Erythroblast (primary cell): ENCODE data around the gene SRRM1.
"Not testable (repeated sequence)": the region's sequence is repeated elsewhere in the genome, so short reads cannot be mapped to it uniquely, and the experiment has no call there.

Experiments
- DNase-seq, 2 experiments: peaks; one replicate each; lab custom pipeline; 2025; lab: John Stamatoyannopoulos, UW
- GATA1 ChIP-seq: IDR thresholded peaks from 2 replicates; pipeline ENCODE4 v1.6.1; 2011; ENCODE audit warnings: low read depth, mild to moderate bottlenecking, control low read depth, low read length, moderate library complexity
- POLR2A ChIP-seq: IDR thresholded peaks from 2 replicates; pipeline ENCODE4 v1.6.1; 2011; ENCODE audit warnings: mild to moderate bottlenecking, low read length

Gene SRRM1

GRCh38 chr1:24707687-24708086, 64.6 kb downstream of the SRRM1 start:
- DNase-seq, result no peak
- TF ChIP-seq POLR2A (no peak), GATA1 (no peak)

- DNase-seq, result no peak
- TF ChIP-seq POLR2A (no peak), GATA1 (no peak)
Measured at GRCh38 chr1:24708938-24709337, 65.8 kb downstream of the SRRM1 start.

DNA sequence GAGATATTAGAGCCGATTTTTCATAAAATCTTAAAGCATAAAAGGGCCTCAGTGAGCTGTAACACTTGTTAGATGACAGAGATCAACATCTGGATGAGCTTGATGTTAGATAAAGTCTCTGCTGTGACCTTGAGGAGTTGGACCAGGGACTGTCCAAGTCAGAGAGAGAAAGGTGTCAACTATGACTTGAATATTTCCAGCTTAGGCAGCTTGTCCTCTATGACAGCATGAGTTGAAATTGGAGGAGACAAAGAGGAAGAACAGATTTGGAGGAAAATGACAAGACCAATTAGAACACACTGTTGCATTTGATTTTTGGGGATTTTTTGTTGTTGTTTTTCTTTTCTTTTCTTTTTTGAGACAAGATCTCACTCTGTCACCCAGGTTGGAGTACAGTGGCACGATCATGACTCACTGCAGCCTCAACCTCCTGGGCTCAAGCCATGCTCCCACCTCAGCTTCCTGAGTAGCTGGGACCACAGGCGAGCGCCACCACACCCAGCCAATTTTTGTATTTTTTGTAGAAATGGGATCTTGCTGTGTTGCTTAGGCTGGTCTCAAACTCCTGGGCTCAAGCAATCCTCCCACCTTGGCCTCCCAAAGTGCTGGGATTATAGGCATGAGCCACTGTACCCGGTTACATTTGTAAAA, 66.8 kb downstream of the SRRM1 start:
- TF ChIP-seq POLR2A (no peak), GATA1 (no peak)
- DNase-seq, result no peak

- no peak for DNase-seq
- TF ChIP-seq POLR2A (no peak), GATA1 (no peak)
Measured at GRCh38 chr1:24711329-24711728, 68.2 kb downstream of the SRRM1 start.

DNA sequence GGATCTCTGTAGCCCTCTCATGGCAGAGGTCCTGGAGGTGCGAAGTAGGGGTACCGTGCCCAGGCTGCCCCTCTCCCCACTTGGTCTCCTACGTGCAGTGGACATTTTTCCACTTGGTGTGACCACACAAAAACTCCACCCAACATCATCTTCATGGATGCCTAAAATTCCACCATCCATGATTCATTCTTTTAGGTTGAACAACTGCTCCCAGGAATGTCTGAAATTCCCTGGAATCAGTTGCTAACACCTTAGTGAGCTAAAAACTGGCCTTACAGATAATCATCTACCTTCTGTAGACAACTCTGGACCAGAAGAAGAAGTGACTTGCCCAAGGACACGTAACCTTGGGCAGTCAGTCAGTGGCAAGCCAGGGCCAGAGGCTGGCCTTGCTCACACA, 70.1 kb downstream of the SRRM1 start:
- DNase-seq, result no peak
- no peak for TF ChIP-seq POLR2A
- no peak for TF ChIP-seq GATA1

DNA sequence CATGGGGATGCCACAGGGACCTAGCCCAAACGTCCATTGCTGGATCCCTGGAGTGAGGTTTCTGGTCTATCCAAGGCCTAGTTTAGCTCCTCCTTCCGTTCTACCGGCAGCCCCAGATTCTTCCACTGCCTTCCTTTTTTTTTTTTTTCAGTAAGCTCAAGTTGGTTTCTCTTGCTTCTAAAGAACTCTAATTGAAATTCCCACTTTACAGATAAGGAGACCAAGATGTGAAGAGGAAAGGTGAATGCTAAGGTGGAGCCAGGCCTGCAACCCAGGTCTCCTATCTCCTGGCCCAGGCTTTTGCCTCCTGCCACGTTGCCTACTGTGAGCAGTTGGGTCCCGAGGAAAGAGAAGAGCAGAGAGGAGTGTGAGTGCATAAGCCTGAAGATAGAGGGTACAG, 70.6 kb downstream of the SRRM1 start:
- no peak for TF ChIP-seq POLR2A
- no peak for TF ChIP-seq GATA1
- no peak for DNase-seq

DNA sequence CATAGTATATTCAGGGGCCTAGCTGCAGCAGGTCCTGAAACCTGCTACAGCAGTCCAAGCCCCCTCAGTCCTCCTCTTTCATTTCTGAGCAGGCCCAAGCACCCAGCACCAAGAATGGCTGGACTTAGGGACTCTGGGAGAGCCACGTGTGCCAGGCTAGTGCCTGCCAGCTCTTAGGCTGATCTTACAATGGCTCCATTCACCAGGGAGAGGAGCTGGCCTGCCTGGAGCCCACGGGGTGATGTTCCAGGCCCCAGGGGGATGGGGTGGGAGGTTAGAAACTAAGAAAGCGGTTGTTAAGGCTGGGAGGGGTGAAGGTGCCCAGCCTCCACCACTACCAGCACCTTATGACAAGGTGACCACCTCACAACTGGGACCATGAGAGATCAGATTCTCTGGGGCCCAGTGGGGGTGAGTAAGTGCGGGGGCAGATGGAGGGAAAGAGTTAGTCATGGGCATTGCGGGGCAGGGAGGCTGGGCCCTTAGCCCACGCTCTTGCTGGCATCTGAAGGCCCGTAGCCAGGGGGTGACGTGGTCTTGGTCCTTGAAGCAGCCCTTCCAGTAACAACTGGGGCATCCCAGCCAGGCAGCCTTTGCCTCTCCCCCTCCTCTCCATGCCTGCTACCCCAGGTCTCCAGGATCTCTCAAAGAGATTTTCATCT, 71.9 kb downstream of the SRRM1 start:
- TF ChIP-seq POLR2A (no peak), GATA1 (no peak)
- no peak for DNase-seq

- TF ChIP-seq POLR2A (no peak), GATA1 (no peak)
- no peak for DNase-seq
Measured at GRCh38 chr1:24715658-24716057, 72.6 kb downstream of the SRRM1 start.

GRCh38 chr1:24717887-24718650, 75.0 kb downstream of the SRRM1 start:
- no peak for DNase-seq

GRCh38 chr1:24720152-24720551, 77.0 kb downstream of the SRRM1 start:
- no peak for DNase-seq
- TF ChIP-seq POLR2A (no peak), GATA1 (no peak)

More at GRCh38 chr1:24717887-24718650, 75.0 kb downstream of the SRRM1 start:
- TF ChIP-seq GATA1, result no peak
- TF ChIP-seq POLR2A, result no peak

DNA sequence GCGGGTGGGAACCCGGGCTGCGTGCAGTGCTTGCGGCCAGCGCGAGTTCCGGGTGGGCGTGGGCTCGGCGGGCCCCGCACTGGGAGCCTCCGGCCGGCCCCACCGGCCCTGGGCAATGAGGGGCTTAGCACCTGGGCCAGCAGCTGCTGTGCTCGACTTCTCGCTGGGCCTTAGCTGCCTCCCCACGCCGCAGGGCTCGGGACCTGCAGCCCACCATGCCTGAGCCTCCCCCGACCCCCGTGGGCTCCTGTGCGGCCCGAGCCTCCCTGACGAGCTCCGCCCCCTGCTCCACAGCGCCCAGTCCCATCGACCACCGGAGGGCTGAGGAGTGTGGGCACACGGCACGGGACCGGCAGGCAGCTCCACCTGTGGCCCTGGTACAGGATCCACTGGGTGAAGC, 78.4 kb downstream of the SRRM1 start:
- TF ChIP-seq POLR2A (no peak), GATA1 (no peak)
- no peak for DNase-seq

- not testable (repeated sequence) for DNase-seq
Measured at GRCh38 chr1:24722073-24723035, 79.3 kb downstream of the SRRM1 start.
